ENCODE data around the gene FRMD4A. TPM values are rescaled to one million over a fixed set of nuclear protein-coding genes. Genes with fewer than 3 reads are reported as not detected.

FRMD4A gene
- total RNA-seq, 2 experiments from 2014 or later = 0.30 to 0.35 TPM

- Mint-ChIP-seq H3K4me1 (no peaks in the 10 kb centered on the region), H3K36me3 (ENCODE audit: low read depth) (no peaks in the 10 kb centered on the region), H3K27ac (no peak overlapping the region), H3K9me3 (no peaks in the 10 kb centered on the region), H3K4me3 (no peak overlapping the region), H3K27me3 (peaks cover 28% of the 10 kb centered on the region)
- ChIA-PET CTCF (interaction anchor here (1.5 kb wide), 2 partner anchors 9 to 26 kb away, joined by 4 read pairs; no protein-coding TSS in a partner anchor), POLR2A (interaction anchor here (1.4 kb wide), 1 partner anchor 13 kb away, joined by 10 read pairs; no protein-coding TSS in a partner anchor)
- DNase-seq = no peak
Measured at GRCh38 chr10:14198078-14198477, 132.6 kb downstream of the FRMD4A start.

DNA sequence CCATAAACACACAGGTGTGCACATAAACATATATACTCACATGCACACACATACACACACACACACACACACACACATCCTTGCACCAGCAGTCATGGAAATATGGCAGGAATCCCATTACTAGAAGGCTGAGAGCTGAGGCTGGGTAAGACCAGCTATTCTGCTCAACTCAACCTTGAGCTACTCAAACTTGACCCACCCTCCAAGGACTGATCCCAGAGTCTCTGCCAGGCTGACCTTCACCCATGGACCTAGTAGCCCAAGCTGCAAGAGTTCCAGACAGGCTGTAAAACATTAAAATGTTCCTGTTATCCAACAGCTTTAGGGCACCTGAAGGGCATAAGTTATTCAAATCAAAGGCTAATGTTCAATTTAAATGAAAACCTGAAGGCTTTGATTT, 134.6 kb downstream of the FRMD4A start:
- no peak overlapping the region for H3K27ac Mint-ChIP-seq
- POLR2A ChIA-PET = interaction anchor here (4.3 kb wide), 1 partner anchor 11 kb away, joined by 35 read pairs; no protein-coding TSS in a partner anchor
- no peaks in the 10 kb centered on the region for H3K36me3 Mint-ChIP-seq (ENCODE audit: low read depth)

DNA sequence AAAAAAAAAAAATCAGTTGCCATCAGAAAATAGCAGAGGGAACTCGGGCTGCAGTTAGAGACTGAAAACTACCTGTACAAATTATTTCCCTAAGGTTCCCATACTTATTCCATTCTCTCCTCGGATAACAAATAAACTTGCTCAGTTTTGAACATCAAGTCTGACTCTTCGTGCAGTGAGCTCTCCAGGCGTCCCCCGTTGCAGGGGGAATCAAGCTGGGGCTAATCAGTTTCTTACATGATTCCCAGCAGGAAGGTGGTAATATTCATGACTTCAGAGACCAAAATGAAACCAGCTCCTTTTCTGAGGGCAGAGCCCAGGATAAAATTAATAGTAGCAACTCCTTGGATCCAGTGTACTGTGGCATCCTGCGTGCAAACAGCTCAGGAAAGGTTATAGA, 135.3 kb downstream of the FRMD4A start:
- H3K36me3 Mint-ChIP-seq (ENCODE audit: low read depth) = no peaks in the 10 kb centered on the region
- H3K4me3 Mint-ChIP-seq = no peak overlapping the region
- ChIA-PET POLR2A (interaction anchor here (4.3 kb wide), 1 partner anchor 10 kb away, joined by 35 read pairs; no protein-coding TSS in a partner anchor), CTCF (interaction anchor here (0.7 to 3.1 kb wide), 7 partner anchors 8 to 1325 kb away, joined by 3 to 28 read pairs (median 4); no protein-coding TSS in a partner anchor)
- no peak overlapping the region for H3K27ac Mint-ChIP-seq
- H3K27me3 Mint-ChIP-seq = peaks cover 44% of the 10 kb centered on the region
- DNase-seq = no peak
- no peaks in the 10 kb centered on the region for H3K4me1 Mint-ChIP-seq
- H3K9me3 Mint-ChIP-seq = no peaks in the 10 kb centered on the region

More for the DNA sequence above, 134.6 kb downstream of the FRMD4A start:
- Mint-ChIP-seq H3K9me3 (no peaks in the 10 kb centered on the region), H3K4me1 (no peaks in the 10 kb centered on the region), H3K4me3 (no peak overlapping the region), H3K27me3 (peaks cover 39% of the 10 kb centered on the region)
- DNase-seq = no peak
- CTCF ChIA-PET = interaction anchor here (0.5 to 3.1 kb wide), 12 partner anchors 9 to 412 kb away, joined by 3 to 28 read pairs (median 3); no protein-coding TSS in a partner anchor

GRCh38 chr10:14192746-14193145, 138.0 kb downstream of the FRMD4A start:
- H3K36me3 Mint-ChIP-seq (ENCODE audit: low read depth) = no peaks in the 10 kb centered on the region

GRCh38 chr10:14191871-14192270, 138.9 kb downstream of the FRMD4A start:
- POLR2A ChIA-PET = no interaction called here

More at GRCh38 chr10:14192746-14193145, 138.0 kb downstream of the FRMD4A start:
- no peaks in the 10 kb centered on the region for H3K9me3 Mint-ChIP-seq
- POLR2A ChIA-PET = no interaction called here
- H3K4me1 Mint-ChIP-seq = no peaks in the 10 kb centered on the region
- H3K4me3 Mint-ChIP-seq = no peak overlapping the region
- CTCF ChIA-PET = no interaction called here
- no peak overlapping the region for H3K27ac Mint-ChIP-seq
- peaks cover 53% of the 10 kb centered on the region for H3K27me3 Mint-ChIP-seq
- no peak for DNase-seq

DNA sequence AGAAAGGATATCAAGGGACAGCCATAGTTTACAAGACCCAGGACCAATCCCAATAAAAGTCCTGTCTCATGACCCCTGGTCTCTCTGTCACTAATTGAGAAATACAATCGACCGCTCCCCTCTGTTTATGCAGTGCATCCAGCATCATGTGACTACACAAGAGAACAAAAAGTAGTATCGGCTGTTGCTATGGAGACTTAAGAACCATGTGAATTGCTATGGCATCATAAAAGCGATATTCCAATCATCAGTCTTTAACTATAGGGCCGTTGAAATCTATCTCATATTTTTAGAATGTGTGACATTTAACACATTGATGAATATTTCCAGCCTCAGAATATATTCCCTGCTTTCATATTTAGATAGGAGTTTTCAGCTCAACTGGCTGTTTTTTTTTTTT, 139.3 kb downstream of the FRMD4A start:
- peaks cover 2% of the 10 kb centered on the region for H3K4me1 Mint-ChIP-seq

More at GRCh38 chr10:14191871-14192270, 138.9 kb downstream of the FRMD4A start:
- Mint-ChIP-seq H3K27ac (no peak overlapping the region), H3K9me3 (no peaks in the 10 kb centered on the region), H3K4me1 (no peaks in the 10 kb centered on the region), H3K4me3 (no peak overlapping the region), H3K27me3 (peaks cover 51% of the 10 kb centered on the region), H3K36me3 (ENCODE audit: low read depth) (no peaks in the 10 kb centered on the region)
- DNase-seq = no peak
- CTCF ChIA-PET = no interaction called here

DNA sequence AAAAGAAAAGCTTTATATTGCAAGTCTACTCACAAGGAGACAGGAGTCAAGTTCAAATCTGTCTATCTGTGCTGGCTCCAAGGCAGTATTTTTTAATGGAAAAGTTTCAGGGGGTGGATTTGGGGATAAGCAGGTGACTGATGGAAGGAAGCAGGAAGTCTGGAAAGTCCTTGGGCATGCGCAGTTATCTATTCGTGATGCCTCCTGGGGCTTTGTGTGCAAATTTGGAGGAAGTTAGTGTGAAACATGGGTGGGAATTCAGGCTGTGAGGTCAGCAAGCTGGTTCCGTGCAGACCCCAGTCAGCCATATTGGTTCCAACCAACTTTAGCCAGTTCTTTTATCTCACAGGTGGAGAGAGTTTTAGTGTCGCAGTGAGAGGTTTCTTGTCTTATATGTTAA, 140.0 kb downstream of the FRMD4A start:
- Mint-ChIP-seq H3K4me1 (peaks cover 8% of the 10 kb centered on the region), H3K4me3 (no peak overlapping the region), H3K36me3 (ENCODE audit: low read depth) (no peaks in the 10 kb centered on the region), H3K27me3 (peaks cover 49% of the 10 kb centered on the region), H3K27ac (no peak overlapping the region), H3K9me3 (no peaks in the 10 kb centered on the region)
- POLR2A ChIA-PET = no interaction called here
- CTCF ChIA-PET = no interaction called here
- no peak for DNase-seq

More for the DNA sequence above, 139.3 kb downstream of the FRMD4A start:
- Mint-ChIP-seq H3K27me3 (peaks cover 53% of the 10 kb centered on the region), H3K36me3 (ENCODE audit: low read depth) (no peaks in the 10 kb centered on the region), H3K9me3 (no peaks in the 10 kb centered on the region), H3K27ac (no peak overlapping the region), H3K4me3 (no peak overlapping the region)
- ChIA-PET POLR2A (no interaction called here), CTCF (no interaction called here)
- no peak for DNase-seq

DNA sequence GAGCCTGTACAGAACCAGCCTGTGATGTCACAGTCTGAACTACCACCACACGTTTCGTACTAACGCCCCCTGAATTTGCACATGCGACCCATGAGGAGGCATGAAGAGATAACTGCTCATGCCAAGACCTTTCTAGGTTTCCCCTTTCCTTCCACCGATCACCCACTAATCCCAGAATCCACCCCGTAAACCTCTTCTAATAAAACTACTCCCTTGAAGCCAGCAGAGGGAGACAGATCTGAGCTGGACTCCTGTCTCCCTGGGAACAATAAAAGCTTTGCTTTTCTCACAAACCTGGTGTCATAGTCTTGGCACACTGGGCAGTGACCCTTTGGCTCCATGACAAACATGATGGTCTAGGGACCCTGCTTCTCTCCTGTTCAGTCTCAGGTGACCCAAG, 144.5 kb downstream of the FRMD4A start:
- H3K9me3 Mint-ChIP-seq = no peaks in the 10 kb centered on the region
- no peak overlapping the region for H3K4me3 Mint-ChIP-seq
- peaks cover 3% of the 10 kb centered on the region for H3K36me3 Mint-ChIP-seq (ENCODE audit: low read depth)
- CTCF ChIA-PET = interaction anchor here (0.6 to 4.3 kb wide), 7 partner anchors 10 to 501 kb away, joined by 3 to 28 read pairs (median 4); no protein-coding TSS in a partner anchor
- POLR2A ChIA-PET = interaction anchor here (0.7 to 3.1 kb wide), 33 partner anchors 9 to 911 kb away, joined by 3 to 58 read pairs (median 6); partner anchors contain the start of genes CDNF, HSPA14, MSANTD7 and PRPF18
- H3K27ac Mint-ChIP-seq = peak overlapping the region; percentile 9
- no peak for DNase-seq
- H3K27me3 Mint-ChIP-seq = peaks cover 45% of the 10 kb centered on the region
- peaks cover 26% of the 10 kb centered on the region for H3K4me1 Mint-ChIP-seq

DNA sequence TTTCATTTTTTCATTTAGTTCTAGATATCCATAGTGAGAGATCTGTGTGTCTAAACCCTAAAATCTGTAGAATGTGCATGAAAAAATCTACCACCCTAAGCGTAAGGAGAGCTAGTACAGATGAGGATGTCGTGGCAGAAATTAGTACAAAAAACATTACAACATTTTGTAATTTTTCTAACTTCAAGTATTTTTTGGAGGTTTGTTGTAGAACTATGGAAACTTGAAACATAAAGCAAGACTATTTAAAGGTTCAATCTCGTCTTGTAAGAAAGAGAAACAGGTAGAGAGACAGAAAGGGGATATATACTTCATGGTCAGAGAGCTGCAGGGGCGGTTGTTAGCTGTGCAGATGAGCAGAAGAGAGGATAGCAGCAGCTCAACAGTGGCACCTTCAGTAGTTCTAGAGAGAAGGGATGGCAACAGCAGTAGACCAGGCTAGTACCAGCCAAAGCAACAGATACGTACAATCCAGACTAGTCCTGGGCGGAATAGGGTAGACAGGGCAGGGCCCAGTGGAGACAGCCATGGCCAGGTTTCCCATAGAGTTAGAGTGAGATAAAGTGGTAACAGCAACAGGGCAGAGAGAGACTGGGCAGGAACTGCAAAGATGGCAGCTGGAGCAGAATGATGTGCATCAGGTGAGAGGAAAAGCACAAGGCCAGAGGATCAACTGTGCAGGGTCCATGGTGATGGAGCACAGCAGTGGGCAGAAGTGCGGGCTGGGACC, 145.2 kb downstream of the FRMD4A start:
- Mint-ChIP-seq H3K4me1 (peaks cover 26% of the 10 kb centered on the region), H3K27ac (peak overlapping the region; percentile 92), H3K9me3 (no peaks in the 10 kb centered on the region), H3K4me3 (peak overlapping the region; percentile 63), H3K27me3 (peaks cover 47% of the 10 kb centered on the region), H3K36me3 (ENCODE audit: low read depth) (peaks cover 3% of the 10 kb centered on the region)
- DNase-seq = peak; percentile 70
- CTCF ChIA-PET = interaction anchor here (0.6 to 4.3 kb wide), 9 partner anchors 11 to 500 kb away, joined by 3 to 28 read pairs (median 4); no protein-coding TSS in a partner anchor
- POLR2A ChIA-PET = interaction anchor here (0.6 to 3.1 kb wide), 64 partner anchors 9 to 984 kb away, joined by 3 to 58 read pairs (median 4); partner anchors contain the start of genes CDNF, DCLRE1C, HSPA14 and MSANTD7

GRCh38 chr10:14184841-14185315, 145.8 kb downstream of the FRMD4A start:
- POLR2A ChIA-PET = interaction anchor here (0.6 to 3.1 kb wide), 52 partner anchors 8 to 939 kb away, joined by 3 to 58 read pairs (median 6); partner anchors contain the start of genes CDNF, DCLRE1C, HSPA14 and MSANTD7
- Mint-ChIP-seq H3K4me3 (peak overlapping the region; percentile 63), H3K27ac (peak overlapping the region; percentile 92), H3K4me1 (peaks cover 26% of the 10 kb centered on the region), H3K27me3 (peaks cover 50% of the 10 kb centered on the region), H3K36me3 (ENCODE audit: low read depth) (peaks cover 3% of the 10 kb centered on the region), H3K9me3 (no peaks in the 10 kb centered on the region)
- DNase-seq = peak; percentile 71
- CTCF ChIA-PET = interaction anchor here (1.0 to 4.3 kb wide), 6 partner anchors 11 to 402 kb away, joined by 3 to 28 read pairs (median 6); no protein-coding TSS in a partner anchor

GRCh38 chr10:14182781-14183180, 147.9 kb downstream of the FRMD4A start:
- Mint-ChIP-seq H3K27ac (no peak overlapping the region), H3K36me3 (ENCODE audit: low read depth) (peaks cover 3% of the 10 kb centered on the region), H3K4me3 (no peak overlapping the region), H3K4me1 (peaks cover 26% of the 10 kb centered on the region), H3K9me3 (no peaks in the 10 kb centered on the region), H3K27me3 (peaks cover 51% of the 10 kb centered on the region)
- no peak for DNase-seq
- POLR2A ChIA-PET = interaction anchor here (0.8 kb wide), 1 partner anchor 701 kb away, joined by 3 read pairs; no protein-coding TSS in a partner anchor
- CTCF ChIA-PET = no interaction called here

DNA sequence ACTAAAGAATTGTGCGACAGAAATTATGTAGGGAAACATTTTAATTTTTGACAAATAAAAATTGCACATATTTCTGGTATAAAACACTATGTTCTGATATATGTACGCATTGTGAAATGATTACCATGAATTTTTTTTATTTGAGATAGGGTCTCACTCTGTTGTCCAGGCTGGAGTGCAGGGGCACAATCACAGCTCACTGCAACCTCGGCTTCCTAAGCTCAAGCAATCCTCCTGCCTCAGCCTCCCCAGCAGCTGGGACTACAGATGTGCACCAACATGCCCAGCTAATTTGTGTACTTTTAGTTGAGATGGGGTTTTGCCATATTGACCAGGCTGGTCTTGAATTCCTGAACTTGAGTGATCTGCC, 149.2 kb downstream of the FRMD4A start:
- POLR2A ChIA-PET = no interaction called here
- Mint-ChIP-seq H3K36me3 (ENCODE audit: low read depth) (peaks cover 3% of the 10 kb centered on the region), H3K9me3 (no peaks in the 10 kb centered on the region), H3K27me3 (peaks cover 56% of the 10 kb centered on the region), H3K4me3 (no peak overlapping the region), H3K4me1 (peaks cover 26% of the 10 kb centered on the region), H3K27ac (no peak overlapping the region)
- no peak for DNase-seq
- CTCF ChIA-PET = no interaction called here

Measured in activated CD4-positive, alpha-beta memory T cell treated with anti-CD3 and anti-CD28 coated beads, Interleukin-2, amount 10 ng/mL, durations not matched to agents 7 days and 5 days (primary cell).